T follicular helper cell (primary cell): ENCODE results near the gene TNF.

Experiments used
- DNase-seq: peaks from one replicate; pipeline ENCODE4 v3.0.0-alpha.2; 2020; ENCODE audit warnings: low read depth

TNF gene

GRCh38 chr6:31544676-31545075 is 30.7 kb upstream of the TNF start:
- no peak for DNase-seq

GRCh38 chr6:31545291-31545690 is 30.1 kb upstream of the TNF start:
- DNase-seq, result no peak

- DNase-seq, result peak; percentile 76
Measured at GRCh38 chr6:31546339-31546957, 28.9 kb upstream of the TNF start, which contains the start of gene ATP6V1G2. TSS of gene ATP6V1G2 (minus strand) at chr6:31546608. CDS start at chr6:31546559, 49 bp downstream.

GRCh38 chr6:31546958-31547726 is 28.2 kb upstream of the TNF start, which contains the start of gene NFKBIL1:
TSS of gene NFKBIL1 (plus strand) at chr6:31547608. CDS start at chr6:31547695, 87 bp downstream.
- DNase-seq, result peak; percentile 85

GRCh38 chr6:31547727-31548543 is 27.4 kb upstream of the TNF start:
- no peak for DNase-seq

GRCh38 chr6:31548544-31548873 is 26.9 kb upstream of the TNF start:
- no peak for DNase-seq

GRCh38 chr6:31551371-31551770 is 24.0 kb upstream of the TNF start:
- peak; percentile 60 for DNase-seq

GRCh38 chr6:31556307-31556706 is 19.1 kb upstream of the TNF start:
- no peak for DNase-seq

GRCh38 chr6:31557443-31558317 is 17.7 kb upstream of the TNF start:
- no peak for DNase-seq

- DNase-seq, result no peak
Measured at GRCh38 chr6:31558318-31558625, 17.1 kb upstream of the TNF start.

GRCh38 chr6:31558631-31559500 is 16.5 kb upstream of the TNF start:
- peak; percentile 57 for DNase-seq

- no peak for DNase-seq
Measured at GRCh38 chr6:31559606-31559957, 15.8 kb upstream of the TNF start.

- DNase-seq, result no peak
Measured at GRCh38 chr6:31559958-31560696, 15.2 kb upstream of the TNF start.

- DNase-seq, result no peak
Measured at GRCh38 chr6:31560697-31561058, 14.7 kb upstream of the TNF start.

- DNase-seq, result no peak
Measured at GRCh38 chr6:31567531-31568370, 7.6 kb upstream of the TNF start.

- peak; percentile 59 for DNase-seq
Measured at GRCh38 chr6:31568537-31568961, 6.8 kb upstream of the TNF start.

- DNase-seq, result no peak
Measured at GRCh38 chr6:31569861-31570536, 5.4 kb upstream of the TNF start.

GRCh38 chr6:31572041-31572911 is 3.1 kb upstream of the TNF start, which contains the start of gene LTA:
TSS of gene LTA (plus strand) at chr6:31572289. CDS start at chr6:31572743, 454 bp downstream.
- peak; percentile 64 for DNase-seq
